Activated CD4-positive, alpha-beta T cell treated with anti-CD3 and anti-CD28 coated beads, Interleukin-2, Interleukin-4, amounts not matched to agents 100 ng/mL and 50 ng/mL, durations not matched to agents 16 hours and 8 hours (primary cell): Measurements from ENCODE around the gene SPOCK1.

Experiments
- DNase-seq: peaks from one replicate; pipeline ENCODE4 v3.0.0-alpha.2; 2020; ENCODE audit warnings: low spot score

SPOCK1 gene

DNA sequence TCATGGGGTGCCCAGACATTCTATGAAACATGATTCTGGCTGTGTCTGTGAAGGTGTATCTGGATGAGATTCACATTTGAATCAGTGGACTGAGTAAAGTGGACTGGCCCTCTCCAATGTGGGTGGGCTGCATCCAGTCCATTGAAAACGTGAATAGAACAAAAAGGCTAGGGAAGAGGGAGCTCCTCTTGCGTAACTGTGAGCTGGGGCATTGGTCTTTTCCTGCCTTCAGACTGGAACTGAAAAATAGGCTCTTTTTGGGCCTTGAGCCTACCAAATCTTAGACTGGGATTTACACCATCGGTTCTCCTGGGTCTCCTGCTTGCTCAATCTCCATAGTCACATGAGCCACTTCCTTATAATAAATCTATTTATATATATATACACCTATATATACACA, 170.1 kb downstream of the SPOCK1 start:
- DNase-seq, result no peak

- no peak for DNase-seq
Measured at GRCh38 chr5:137328463-137328862, 170.7 kb downstream of the SPOCK1 start.

GRCh38 chr5:137325721-137326120, 173.4 kb downstream of the SPOCK1 start:
- no peak for DNase-seq

GRCh38 chr5:137320056-137321045, 178.8 kb downstream of the SPOCK1 start:
- peak; percentile 46 for DNase-seq

DNA sequence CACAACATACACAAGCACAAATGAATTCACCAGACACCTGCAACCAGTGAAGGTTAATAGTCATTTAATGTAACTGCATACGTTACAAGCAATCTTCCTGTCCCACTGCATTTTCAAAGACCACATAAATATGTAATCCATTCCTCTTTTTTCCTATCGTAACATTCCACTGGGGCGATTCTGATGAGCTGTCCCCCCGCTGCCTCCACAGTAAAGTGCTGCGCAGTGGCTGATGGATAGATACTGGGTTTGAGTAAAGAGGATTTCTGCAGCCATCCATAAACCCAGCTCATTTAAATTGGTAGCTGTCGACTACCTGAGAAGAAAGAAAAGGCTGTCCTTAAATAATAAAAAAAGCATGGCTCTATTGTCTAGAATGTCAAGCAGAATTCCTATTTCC, 181.1 kb downstream of the SPOCK1 start:
- no peak for DNase-seq

DNA sequence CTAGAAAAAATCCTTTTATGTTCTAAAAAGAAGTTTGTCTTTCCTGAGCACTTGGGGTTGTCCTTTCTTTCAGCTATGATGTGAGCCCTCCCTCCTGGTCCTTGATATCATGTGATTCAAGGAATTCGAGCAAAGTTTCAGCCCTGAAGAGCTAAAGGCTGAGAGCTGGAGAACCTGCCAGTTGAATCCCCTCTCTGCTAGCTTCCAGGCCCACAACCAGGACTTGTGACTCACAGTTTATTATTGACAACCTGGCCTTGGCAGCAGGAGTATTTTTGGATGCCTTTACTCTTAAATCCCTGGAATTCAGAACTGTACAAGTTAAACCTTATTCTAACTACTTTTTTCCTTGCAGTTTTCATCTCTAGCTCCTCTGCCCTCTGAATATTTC, 182.8 kb downstream of the SPOCK1 start:
- no peak for DNase-seq

DNA sequence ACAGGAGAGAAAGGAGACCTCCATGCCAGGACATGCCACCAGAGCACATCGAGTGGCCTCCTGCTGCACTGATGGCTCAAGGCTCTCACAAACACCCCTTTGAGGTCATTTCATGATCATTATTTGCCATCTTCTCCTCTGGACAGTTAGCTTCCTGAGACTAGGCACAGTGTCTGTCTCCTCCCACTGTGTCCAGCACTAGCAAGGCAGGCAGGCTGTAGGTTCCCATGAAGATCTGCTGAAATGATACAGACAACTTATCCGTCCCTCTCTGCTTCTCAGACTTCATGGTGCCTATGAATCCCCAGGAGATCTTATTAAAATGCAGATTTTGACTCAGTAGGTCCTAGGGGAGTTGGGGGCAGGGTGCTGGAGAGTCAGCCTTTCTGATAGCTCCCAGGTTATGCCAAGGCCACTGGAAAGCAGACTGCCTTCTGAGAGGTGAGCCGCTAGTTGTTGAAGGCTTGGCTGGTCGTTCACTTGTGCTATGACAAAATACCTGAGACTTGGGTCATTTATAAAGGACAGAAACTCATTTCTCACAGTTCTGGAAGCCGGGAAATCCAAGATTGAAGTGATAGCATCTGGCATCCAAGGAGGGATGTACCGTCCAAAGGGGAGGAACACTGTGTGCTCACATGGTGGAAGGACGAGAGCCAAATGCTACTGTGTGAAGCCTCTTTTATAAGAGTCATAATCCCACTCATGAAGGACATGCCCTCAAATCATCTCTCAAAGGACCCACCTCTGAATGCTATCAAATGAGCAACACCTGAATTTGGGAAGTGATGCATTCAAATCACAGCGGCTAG, 183.4 kb downstream of the SPOCK1 start:
- DNase-seq, result no peak

DNA sequence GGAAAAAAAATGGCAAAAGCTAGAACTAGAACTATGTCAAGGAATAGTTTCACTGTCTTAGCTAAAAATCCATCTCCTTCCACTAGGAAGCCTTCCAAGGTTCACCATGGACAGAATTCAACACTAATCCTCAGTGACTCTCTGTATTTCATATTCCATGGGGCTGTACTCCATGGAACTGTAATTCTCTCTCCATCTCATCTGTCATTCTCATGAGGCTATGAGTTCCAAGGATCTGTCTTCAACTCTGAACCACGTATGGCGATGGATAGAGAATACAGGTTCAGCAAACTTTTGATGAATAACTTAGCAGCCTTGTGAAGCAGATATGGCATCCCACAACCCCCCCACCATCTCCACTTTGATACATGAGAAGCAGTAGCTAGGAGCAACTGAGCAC, 184.0 kb downstream of the SPOCK1 start:
- DNase-seq, result no peak

DNA sequence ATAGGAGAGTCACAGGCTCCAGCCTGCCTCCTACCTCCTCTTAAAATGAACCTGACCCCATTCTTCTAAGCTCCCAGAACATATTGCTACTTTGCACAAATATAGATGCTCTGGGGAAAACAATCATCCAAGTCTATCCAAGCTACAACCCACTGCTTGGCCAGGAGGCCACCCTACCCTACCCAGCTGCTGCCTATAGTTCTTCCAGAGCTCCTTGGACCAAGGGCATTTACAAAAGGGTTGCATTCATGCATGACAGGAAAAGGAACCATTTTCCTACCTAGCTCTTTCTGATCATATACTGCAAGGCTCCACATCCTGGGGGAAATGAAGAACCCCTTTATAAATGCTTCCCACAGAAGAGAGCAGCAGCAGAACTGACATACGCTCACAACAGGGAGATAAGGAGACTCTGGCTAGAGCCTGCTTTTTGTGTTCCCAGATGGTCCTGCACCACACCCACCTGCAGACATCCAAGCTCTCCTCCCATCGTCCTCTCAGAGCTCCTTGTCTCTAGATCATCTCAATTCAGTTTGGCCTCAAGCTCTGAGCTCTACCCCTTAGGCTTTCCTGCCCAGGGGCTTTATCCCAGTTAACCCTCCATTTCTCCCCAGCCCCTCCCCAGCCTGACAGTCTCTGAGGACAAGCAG, 185.5 kb downstream of the SPOCK1 start:
- DNase-seq, result no peak

- no peak for DNase-seq
Measured at GRCh38 chr5:137312011-137312410, 187.1 kb downstream of the SPOCK1 start.

DNA sequence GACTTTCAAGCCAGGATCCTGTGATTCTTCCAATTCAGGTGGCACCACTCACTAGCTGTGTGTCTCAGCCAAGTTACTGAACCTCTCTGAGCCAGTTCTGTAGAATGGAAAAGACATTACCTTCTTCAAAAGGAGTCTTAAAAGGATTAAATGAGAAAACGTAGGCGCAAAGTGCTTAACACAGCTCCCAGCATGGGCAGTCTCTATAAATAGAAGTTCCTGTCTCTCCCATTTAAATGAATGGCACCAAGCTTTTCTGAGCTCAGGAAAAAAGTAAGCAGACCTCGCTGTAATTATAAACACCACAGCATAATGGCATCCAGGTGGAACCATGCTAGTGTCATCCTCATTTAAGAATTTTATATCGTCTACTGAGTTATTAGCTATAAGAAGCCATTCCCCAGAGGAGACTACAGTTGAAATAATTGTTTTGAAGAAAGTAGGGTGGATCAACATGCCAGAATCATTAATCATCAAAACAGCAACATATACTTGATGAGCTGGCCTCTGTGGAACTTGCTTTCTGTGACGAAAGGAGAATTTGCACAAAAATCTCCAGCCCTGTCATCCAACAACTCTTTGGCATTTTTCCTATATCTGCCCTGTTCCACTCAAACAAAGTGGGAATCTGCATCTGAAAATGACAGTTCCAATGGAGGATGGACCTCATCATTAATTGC, 188.9 kb downstream of the SPOCK1 start:
- DNase-seq, result no peak

- no peak for DNase-seq
Measured at GRCh38 chr5:137309290-137309689, 189.8 kb downstream of the SPOCK1 start.

DNA sequence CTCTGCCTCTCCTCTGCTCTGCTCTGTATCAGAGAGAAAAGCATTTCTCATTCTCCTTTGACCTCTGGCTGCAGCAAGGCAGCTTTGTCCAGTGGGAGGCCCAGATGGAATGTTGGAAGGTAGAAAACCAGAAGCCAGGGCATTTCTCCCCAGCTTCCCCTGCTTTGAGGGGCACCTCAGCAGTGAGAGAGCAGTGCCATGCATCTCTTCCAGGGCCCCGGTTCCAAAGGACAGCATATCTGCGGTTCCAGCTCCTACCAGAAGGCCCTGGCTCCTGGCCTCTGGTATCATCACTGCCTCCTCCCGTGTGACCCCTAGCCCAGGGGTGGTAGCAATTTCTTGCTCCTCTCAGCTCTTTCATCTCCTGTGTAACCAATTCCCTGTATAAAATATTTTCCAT, 190.8 kb downstream of the SPOCK1 start:
- DNase-seq, result no peak

DNA sequence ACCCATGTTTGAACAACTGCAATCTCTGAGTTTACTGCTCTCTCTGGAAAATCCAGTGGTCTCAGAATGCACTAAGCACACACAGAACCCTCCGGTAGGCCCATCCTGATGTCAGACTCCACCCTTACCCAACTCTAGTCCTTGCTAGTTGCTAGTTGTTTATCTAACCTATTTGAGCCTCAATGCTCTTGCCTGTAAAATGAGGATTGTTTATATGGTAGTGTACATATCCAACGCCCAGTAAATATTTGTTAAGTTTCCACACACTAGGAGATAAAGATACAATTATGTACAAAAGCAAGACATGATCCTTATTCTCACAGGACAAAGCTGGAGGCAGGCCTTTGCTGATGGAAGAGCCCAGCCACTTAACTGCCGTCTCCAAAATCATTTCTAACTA, 192.2 kb downstream of the SPOCK1 start:
- DNase-seq, result no peak

GRCh38 chr5:137305971-137306602, 193.0 kb downstream of the SPOCK1 start:
- no peak for DNase-seq

- no peak for DNase-seq
Measured at GRCh38 chr5:137304226-137304874, 194.8 kb downstream of the SPOCK1 start.

DNA sequence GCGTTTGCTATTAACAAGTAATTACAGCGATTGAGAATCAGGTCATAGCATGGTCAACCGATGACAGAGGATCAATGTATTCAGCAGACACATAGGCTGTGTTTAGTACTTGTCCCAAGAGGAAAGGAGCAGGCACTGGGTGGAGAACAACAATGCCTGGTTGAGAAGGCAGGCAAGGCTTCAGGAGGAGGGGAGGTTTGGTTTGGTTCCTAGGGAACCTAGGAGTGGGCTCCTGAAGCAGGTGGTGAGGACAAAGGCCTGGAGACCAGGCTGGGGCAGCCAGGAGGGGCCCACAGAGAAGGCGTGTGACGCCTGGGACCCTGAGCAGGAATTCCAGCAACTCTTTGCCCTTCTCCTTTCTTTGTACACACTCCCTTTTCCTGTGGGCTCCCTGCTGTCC, 195.6 kb downstream of the SPOCK1 start:
- DNase-seq, result no peak

DNA sequence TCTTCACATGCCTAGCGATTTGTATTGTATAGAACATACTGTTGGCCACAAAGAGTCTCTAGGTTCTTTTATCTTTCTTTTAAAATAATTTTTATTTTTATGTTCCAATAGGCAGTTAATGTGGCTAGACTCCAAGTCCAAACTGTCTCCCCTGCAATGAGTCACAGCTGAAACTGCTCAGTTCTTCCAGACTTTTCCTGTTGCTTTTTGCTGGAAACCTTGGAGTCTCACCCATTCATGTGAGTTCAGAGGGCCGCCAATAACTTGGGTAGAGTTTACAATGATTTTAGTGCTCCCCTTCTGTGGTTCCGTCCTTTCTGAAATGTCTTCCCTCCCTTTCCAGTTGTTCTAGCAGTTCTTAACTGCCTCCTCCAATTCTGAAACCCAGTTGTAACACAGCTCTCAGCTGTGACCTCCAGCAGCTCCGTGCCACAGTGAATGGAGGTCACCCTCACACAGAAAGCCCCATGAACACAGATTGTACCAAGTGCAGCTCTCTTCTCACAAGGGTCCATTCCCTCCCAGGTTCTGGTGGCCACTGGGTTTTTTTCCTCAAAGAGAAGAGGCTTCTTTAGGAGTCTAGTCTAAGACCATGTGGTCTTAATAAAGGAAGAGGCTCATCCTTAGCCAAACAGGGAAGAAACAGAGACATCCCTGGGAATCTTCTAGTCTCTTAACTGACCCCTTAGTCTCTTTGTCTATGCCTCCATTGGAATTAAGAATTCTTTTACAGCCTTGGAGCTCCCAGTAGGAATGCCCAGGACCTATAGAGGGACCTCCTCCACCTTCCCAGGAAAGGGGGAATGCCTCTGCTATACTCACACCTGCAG, 198.5 kb downstream of the SPOCK1 start:
- DNase-seq, result no peak

DNA sequence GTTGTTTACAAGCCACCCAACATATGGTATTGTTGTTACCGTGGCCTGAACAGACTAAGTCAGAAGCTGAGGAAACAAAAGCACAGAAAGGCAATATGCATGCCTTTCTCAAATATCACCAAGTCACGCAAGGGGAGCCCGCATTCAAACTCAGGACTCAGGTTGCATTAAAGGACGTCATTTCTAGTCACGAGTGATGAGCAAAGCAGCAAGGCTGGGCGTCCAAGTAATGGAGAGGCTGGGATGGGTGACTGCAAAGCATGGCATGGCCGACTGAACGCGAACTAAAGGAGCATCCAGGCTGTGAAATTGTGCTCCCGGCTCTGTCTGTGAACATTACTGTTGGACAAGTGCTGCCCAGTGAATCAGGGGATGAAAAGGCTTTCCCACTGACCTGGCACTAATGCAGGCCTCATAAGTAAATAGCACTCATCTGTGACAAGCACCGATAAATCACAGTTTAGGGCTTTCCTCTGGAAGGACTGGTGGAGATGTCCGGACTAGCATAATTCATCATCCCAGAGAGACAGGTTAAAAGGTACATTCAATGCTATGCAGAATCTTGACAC, 202.8 kb downstream of the SPOCK1 start:
- DNase-seq, result no peak

- DNase-seq, result no peak
Measured at GRCh38 chr5:137294604-137295003, 204.5 kb downstream of the SPOCK1 start.
